ENCODE measurements around the gene ADGRL2.

DNA sequence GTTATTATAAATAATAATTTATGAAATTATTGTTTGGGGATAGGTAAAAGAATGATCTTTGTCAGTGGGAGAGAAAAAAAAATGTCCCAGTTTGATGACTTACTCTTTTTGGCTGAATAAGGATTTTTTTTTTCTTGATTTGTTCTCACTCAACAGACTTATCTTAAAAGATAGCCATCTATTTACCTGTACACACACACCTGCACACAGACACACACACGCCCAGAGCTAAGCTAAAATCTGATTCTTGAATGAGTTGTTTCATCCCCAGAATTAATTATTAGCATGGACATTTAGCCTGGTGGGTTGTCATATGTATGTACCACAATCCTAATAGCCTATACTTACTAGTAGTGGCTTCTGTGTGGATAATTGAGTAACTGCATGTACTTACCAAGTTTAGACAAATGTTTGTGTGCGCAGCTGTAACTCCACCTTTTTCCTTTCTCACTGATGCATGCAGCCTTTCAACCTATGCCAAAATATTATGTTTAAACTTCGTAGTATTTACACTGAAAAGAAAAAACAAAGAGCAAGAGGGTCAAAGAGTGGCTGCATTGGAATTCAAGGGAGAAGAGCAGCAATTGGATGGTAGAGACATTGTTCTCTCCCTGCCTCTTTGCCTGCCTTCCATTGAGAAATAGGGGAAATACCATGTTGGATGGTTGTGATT, 174.3 kb downstream of the ADGRL2 start:
- TF ChIP-seq, protein P1, sequence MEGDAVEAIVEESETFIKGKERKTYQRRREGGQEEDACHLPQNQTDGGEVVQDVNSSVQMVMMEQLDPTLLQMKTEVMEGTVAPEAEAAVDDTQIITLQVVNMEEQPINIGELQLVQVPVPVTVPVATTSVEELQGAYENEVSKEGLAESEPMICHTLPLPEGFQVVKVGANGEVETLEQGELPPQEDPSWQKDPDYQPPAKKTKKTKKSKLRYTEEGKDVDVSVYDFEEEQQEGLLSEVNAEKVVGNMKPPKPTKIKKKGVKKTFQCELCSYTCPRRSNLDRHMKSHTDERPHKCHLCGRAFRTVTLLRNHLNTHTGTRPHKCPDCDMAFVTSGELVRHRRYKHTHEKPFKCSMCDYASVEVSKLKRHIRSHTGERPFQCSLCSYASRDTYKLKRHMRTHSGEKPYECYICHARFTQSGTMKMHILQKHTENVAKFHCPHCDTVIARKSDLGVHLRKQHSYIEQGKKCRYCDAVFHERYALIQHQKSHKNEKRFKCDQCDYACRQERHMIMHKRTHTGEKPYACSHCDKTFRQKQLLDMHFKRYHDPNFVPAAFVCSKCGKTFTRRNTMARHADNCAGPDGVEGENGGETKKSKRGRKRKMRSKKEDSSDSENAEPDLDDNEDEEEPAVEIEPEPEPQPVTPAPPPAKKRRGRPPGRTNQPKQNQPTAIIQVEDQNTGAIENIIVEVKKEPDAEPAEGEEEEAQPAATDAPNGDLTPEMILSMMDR (IDR thresholded peaks at IDR 0.05), result no peak
- no peak for TF ChIP-seq POLR2A (IDR thresholded peaks at IDR 0.05)

Data from lower leg skin (tissue), 3 donors.